ENCODE results near the gene NCS1. TPM values are rescaled to one million over a fixed set of nuclear protein-coding genes. Genes with fewer than 3 reads are reported as not detected.

Gene NCS1
- total RNA-seq, 1 experiment from 2014 or later, result 58.6 TPM

DNA sequence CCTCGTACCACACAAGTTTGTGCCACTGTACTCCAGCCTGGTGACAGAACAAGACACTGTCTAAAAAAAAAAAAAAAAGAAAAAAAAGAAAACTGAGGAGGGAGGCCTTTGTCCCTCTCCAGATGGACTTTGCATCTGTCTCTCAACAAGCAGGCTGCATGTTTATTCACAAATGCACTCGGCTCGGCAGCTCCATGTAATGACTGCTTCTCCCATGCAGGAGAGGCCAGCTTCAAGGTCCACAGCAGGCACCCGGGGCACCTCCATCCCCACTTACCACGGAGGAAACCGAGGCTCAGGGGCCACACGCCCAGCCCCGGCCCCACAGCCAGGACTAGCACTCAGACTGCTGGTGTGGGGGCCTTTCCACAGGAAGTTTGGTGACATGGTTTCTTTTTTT, 13.1 kb upstream of the NCS1 start:
- no peak overlapping the region for H3K27ac ChIP-seq (ENCODE audit: low read depth, low read length, poor library complexity, severe bottlenecking)
- BruUV-seq (replicated peaks), result no TSS peak
- no peaks in the 10 kb centered on the region for H3K9me3 ChIP-seq (ENCODE audit: low read depth, low read length, poor library complexity, severe bottlenecking)
- H3K4me1 ChIP-seq (ENCODE audit: insufficient read depth, low read length, poor library complexity, severe bottlenecking), result no peaks in the 10 kb centered on the region
- CTCF ChIA-PET, result no interaction called here
- POLR2A ChIA-PET (ENCODE audit: low non-redundant PET), result no interaction called here
- no peak overlapping the region for H3K4me3 ChIP-seq (ENCODE audit: low read depth, low read length, poor library complexity, severe bottlenecking)
- no peaks in the 10 kb centered on the region for H3K36me3 ChIP-seq (ENCODE audit: insufficient read depth, low read length, poor library complexity, severe bottlenecking)
- DNase-seq (ENCODE audit: low spot score), result no peak
- no peaks in the 10 kb centered on the region for H3K27me3 ChIP-seq (replicated peaks; ENCODE audit: insufficient read depth, low read depth, low read length, poor library complexity)
- TF ChIP-seq, protein P1, sequence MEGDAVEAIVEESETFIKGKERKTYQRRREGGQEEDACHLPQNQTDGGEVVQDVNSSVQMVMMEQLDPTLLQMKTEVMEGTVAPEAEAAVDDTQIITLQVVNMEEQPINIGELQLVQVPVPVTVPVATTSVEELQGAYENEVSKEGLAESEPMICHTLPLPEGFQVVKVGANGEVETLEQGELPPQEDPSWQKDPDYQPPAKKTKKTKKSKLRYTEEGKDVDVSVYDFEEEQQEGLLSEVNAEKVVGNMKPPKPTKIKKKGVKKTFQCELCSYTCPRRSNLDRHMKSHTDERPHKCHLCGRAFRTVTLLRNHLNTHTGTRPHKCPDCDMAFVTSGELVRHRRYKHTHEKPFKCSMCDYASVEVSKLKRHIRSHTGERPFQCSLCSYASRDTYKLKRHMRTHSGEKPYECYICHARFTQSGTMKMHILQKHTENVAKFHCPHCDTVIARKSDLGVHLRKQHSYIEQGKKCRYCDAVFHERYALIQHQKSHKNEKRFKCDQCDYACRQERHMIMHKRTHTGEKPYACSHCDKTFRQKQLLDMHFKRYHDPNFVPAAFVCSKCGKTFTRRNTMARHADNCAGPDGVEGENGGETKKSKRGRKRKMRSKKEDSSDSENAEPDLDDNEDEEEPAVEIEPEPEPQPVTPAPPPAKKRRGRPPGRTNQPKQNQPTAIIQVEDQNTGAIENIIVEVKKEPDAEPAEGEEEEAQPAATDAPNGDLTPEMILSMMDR (conservative IDR thresholded peaks at IDR 0.05; ENCODE audit: low read depth, low read length), result no peak
- TF ChIP-seq EZH2 (IDR thresholded peaks at IDR 0.05; ENCODE audit: borderline replicate concordance, low read depth, low read length, poor library complexity, severe bottlenecking), result no peak
- intact Hi-C loops (cut with micrococcal nuclease; ENCODE audit: unreplicated experiment), result no loop called here

DNA sequence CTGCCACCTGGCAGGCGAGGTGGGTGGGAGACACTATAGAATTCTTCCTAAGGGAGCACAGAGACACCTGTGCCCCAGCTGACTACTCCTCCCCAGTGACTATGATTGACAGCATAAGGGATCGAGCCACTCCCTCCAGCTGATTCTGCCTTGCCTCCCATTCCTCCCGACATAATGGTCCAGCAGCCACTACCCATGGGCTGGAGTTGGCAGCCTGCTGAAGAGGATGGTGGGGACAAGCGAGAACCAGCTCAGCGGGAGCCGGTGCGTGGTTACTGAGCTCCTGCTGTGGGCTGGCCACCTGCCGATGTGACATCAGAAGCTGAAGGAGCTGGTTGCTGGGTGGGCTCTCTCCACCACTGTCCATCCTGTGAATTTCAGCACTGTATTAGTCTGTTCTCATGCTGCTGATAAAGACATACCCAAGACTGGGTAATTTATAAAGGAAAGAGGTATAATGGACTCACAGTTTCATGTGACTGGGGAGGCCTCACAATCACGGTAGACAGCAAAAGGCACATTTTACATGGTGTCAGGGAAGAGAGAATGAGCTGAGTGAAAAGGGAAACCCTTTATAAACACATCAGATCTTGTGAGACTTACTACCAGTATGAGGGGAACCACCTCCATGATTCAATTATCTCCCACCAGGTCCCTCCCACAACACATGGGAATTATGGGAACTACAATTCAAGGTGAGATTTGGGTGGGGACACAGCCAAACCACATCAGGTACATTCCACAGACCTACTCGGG, 12.1 kb upstream of the NCS1 start:
- CTCF ChIA-PET, result no interaction called here
- Histone ChIP-seq H3K27me3 (replicated peaks; ENCODE audit: insufficient read depth, low read depth, low read length, poor library complexity) (no peaks in the 10 kb centered on the region), H3K36me3 (ENCODE audit: insufficient read depth, low read length, poor library complexity, severe bottlenecking) (no peaks in the 10 kb centered on the region), H3K27ac (ENCODE audit: low read depth, low read length, poor library complexity, severe bottlenecking) (no peak overlapping the region), H3K4me3 (ENCODE audit: low read depth, low read length, poor library complexity, severe bottlenecking) (no peak overlapping the region), H3K4me1 (ENCODE audit: insufficient read depth, low read length, poor library complexity, severe bottlenecking) (no peaks in the 10 kb centered on the region), H3K9me3 (ENCODE audit: low read depth, low read length, poor library complexity, severe bottlenecking) (no peaks in the 10 kb centered on the region)
- BruUV-seq (replicated peaks), result no TSS peak
- intact Hi-C loops (cut with micrococcal nuclease; ENCODE audit: unreplicated experiment), result no loop called here
- DNase-seq (ENCODE audit: low spot score), result no peak
- POLR2A ChIA-PET (ENCODE audit: low non-redundant PET), result no interaction called here
- no peak for TF ChIP-seq EZH2 (IDR thresholded peaks at IDR 0.05; ENCODE audit: borderline replicate concordance, low read depth, low read length, poor library complexity, severe bottlenecking)

DNA sequence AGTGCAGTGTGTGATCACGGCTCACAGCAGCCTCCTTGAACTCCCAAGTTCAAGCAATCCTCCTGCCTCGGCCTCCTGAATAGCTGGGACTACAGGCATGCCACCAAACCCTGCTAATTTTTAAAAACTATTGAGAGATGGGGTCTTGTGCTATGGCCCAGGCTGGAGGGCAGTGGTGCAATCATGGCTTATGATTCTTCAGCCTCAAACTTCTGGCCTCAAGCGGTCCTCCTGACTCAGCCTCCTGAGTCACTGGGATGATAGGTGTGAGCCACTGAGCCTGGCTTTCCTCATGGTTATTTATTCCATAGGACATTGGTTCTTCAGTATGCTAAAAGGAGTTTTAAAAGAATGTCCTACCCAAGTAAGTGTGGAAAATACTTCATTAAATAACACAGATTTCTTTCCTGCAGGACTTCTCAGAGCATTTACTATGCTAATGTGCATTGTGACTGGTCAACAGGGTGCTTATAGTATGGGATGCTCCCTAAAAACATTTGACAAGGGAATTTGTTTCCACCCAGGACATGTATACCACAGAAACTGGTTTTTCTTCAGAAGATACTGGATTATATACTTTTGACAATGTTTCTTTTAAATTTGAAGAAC, 11.2 kb upstream of the NCS1 start:
- POLR2A ChIA-PET (ENCODE audit: low non-redundant PET), result no interaction called here
- no peaks in the 10 kb centered on the region for H3K36me3 ChIP-seq (ENCODE audit: insufficient read depth, low read length, poor library complexity, severe bottlenecking)
- no peaks in the 10 kb centered on the region for H3K27me3 ChIP-seq (replicated peaks; ENCODE audit: insufficient read depth, low read depth, low read length, poor library complexity)
- TF ChIP-seq EZH2 (IDR thresholded peaks at IDR 0.05; ENCODE audit: borderline replicate concordance, low read depth, low read length, poor library complexity, severe bottlenecking), result no peak
- TF ChIP-seq, protein P1 (conservative IDR thresholded peaks at IDR 0.05; ENCODE audit: low read depth, low read length), result no peak
- no peak overlapping the region for H3K27ac ChIP-seq (ENCODE audit: low read depth, low read length, poor library complexity, severe bottlenecking)
- intact Hi-C loops (cut with micrococcal nuclease; ENCODE audit: unreplicated experiment), result no loop called here
- no peaks in the 10 kb centered on the region for H3K4me1 ChIP-seq (ENCODE audit: insufficient read depth, low read length, poor library complexity, severe bottlenecking)
- BruUV-seq (replicated peaks), result no TSS peak
- DNase-seq (ENCODE audit: low spot score), result no peak
- H3K9me3 ChIP-seq (ENCODE audit: low read depth, low read length, poor library complexity, severe bottlenecking), result no peaks in the 10 kb centered on the region
- no peak overlapping the region for H3K4me3 ChIP-seq (ENCODE audit: low read depth, low read length, poor library complexity, severe bottlenecking)
- CTCF ChIA-PET, result no interaction called here
